ENCODE results near the gene KCNJ12. TPM values are rescaled to one million over a fixed set of nuclear protein-coding genes. Genes with fewer than 3 reads are reported as not detected.
"Not testable (repeated sequence)": the region's sequence is repeated elsewhere in the genome, so short reads cannot be mapped to it uniquely, and the experiment has no call there.

The KCNJ12 gene
- total and polyA plus RNA-seq, 9 donors, result 5.7 to 12.2 (median 9.2) TPM

DNA sequence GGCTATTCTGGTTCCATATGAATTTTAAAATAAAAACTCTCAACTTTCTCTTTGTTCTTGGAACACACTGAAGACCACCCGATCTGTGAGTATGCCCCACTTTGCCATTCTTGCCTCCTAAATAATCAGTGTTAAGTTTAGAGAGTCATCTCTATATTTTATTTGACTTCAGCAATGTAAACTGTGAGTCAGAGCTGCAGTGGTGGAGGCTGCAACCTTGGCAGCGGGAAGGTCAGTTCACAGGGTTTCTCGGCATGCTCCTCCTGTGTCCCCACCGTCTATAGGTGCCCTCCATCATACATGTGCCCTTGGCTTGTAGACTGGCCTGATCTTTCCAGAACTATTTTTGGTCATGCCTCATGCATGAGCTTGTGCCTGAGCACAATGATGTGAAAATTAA, 71.4 kb downstream of the KCNJ12 start:
- not testable (repeated sequence) for H3K4me3 ChIP-seq (ENCODE audit: low read length); H3K27ac ChIP-seq (ENCODE audit: low read length); H3K27me3 ChIP-seq (ENCODE audit: control insufficient read depth, insufficient read depth, low read length); H3K4me1 ChIP-seq (ENCODE audit: control insufficient read depth, insufficient read depth, low read length); H3K9me3 ChIP-seq (replicated peaks; ENCODE audit: control insufficient read depth, low read depth, low read length); H3K36me3 ChIP-seq (ENCODE audit: control insufficient read depth, insufficient read depth, low read length); DNase-seq
- WGBS (ENCODE audit: insufficient coverage), result no CpG with 5 or more reads among the region's 4 CpGs

- not testable (repeated sequence) for H3K27ac ChIP-seq (ENCODE audit: low read length); H3K27me3 ChIP-seq (ENCODE audit: control insufficient read depth, insufficient read depth, low read length); H3K4me3 ChIP-seq (ENCODE audit: low read length); H3K36me3 ChIP-seq (ENCODE audit: control insufficient read depth, insufficient read depth, low read length); H3K9me3 ChIP-seq (replicated peaks; ENCODE audit: control insufficient read depth, low read depth, low read length); DNase-seq
- peaks cover 11% of the 10 kb centered on the region for H3K4me1 ChIP-seq (ENCODE audit: control insufficient read depth, insufficient read depth, low read length)
- no CpG with 5 or more reads among the region's 3 CpGs for WGBS (ENCODE audit: insufficient coverage)
These were observed 73.7 kb downstream of the KCNJ12 start for GRCh38 chr17:21449891-21450290.

DNA sequence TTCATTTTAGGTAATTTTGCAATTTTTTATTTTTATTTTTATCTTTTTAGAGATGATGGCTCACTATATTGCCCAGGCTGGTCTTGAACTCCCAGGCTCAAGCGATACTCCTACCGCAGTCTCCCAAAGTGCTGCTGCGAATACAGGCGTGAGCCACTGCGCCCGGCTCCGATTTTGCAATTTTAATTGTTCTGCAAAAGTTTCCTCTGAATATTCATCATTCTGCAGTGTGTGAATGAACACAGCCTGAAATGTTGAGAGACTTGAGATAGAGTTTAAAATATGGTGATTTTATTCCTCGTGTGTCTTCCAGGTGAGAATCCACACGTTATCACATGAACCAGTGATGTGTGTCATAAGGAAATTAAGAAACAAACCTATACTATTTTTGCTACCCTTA, 75.8 kb downstream of the KCNJ12 start:
- no peak for DNase-seq
- Histone ChIP-seq H3K27ac (ENCODE audit: low read length) (no peak overlapping the region), H3K4me3 (ENCODE audit: low read length) (no peak overlapping the region), H3K36me3 (ENCODE audit: control insufficient read depth, insufficient read depth, low read length) (no peaks in the 10 kb centered on the region), H3K27me3 (ENCODE audit: control insufficient read depth, insufficient read depth, low read length) (peaks cover 2% of the 10 kb centered on the region), H3K9me3 (replicated peaks; ENCODE audit: control insufficient read depth, low read depth, low read length) (no peaks in the 10 kb centered on the region), H3K4me1 (ENCODE audit: control insufficient read depth, insufficient read depth, low read length) (peaks cover 11% of the 10 kb centered on the region)
- 95% methylated on average over 3 of the region's 9 CpGs for WGBS (ENCODE audit: insufficient coverage)

- Histone ChIP-seq H3K9me3 (replicated peaks; ENCODE audit: control insufficient read depth, low read depth, low read length) (no peaks in the 10 kb centered on the region), H3K27me3 (ENCODE audit: control insufficient read depth, insufficient read depth, low read length) (peaks cover 6% of the 10 kb centered on the region), H3K36me3 (ENCODE audit: control insufficient read depth, insufficient read depth, low read length) (no peaks in the 10 kb centered on the region), H3K27ac (ENCODE audit: low read length) (no peak overlapping the region), H3K4me3 (ENCODE audit: low read length) (peak overlapping the region; percentile 25), H3K4me1 (ENCODE audit: control insufficient read depth, insufficient read depth, low read length) (peaks cover 11% of the 10 kb centered on the region)
- WGBS (ENCODE audit: insufficient coverage), result 3% methylated on average over 41 of the region's 49 CpGs
- peak; percentile 91 for DNase-seq
These were observed 76.4 kb downstream of the KCNJ12 start for GRCh38 chr17:21452377-21453143.

- peaks cover 11% of the 10 kb centered on the region for H3K27me3 ChIP-seq (ENCODE audit: control insufficient read depth, insufficient read depth, low read length)
- H3K9me3 ChIP-seq (replicated peaks; ENCODE audit: control insufficient read depth, low read depth, low read length), result no peaks in the 10 kb centered on the region
- peaks cover 11% of the 10 kb centered on the region for H3K4me1 ChIP-seq (ENCODE audit: control insufficient read depth, insufficient read depth, low read length)
- 44% methylated on average over 10 of the region's 17 CpGs for WGBS (ENCODE audit: insufficient coverage)
- H3K36me3 ChIP-seq (ENCODE audit: control insufficient read depth, insufficient read depth, low read length), result no peaks in the 10 kb centered on the region
- H3K4me3 ChIP-seq (ENCODE audit: low read length), result no peak overlapping the region
- H3K27ac ChIP-seq (ENCODE audit: low read length), result no peak overlapping the region
- no peak for DNase-seq
These were observed 77.2 kb downstream of the KCNJ12 start for GRCh38 chr17:21453144-21453898.

GRCh38 chr17:21454006-21454405, 77.8 kb downstream of the KCNJ12 start:
- Histone ChIP-seq H3K27me3 (ENCODE audit: control insufficient read depth, insufficient read depth, low read length) (peaks cover 13% of the 10 kb centered on the region), H3K4me1 (ENCODE audit: control insufficient read depth, insufficient read depth, low read length) (peaks cover 11% of the 10 kb centered on the region)
- not testable (repeated sequence) for H3K4me3 ChIP-seq (ENCODE audit: low read length); H3K27ac ChIP-seq (ENCODE audit: low read length); H3K9me3 ChIP-seq (replicated peaks; ENCODE audit: control insufficient read depth, low read depth, low read length); H3K36me3 ChIP-seq (ENCODE audit: control insufficient read depth, insufficient read depth, low read length); DNase-seq
- 86% methylated on average over 4 of the region's 5 CpGs for WGBS (ENCODE audit: insufficient coverage)

DNA sequence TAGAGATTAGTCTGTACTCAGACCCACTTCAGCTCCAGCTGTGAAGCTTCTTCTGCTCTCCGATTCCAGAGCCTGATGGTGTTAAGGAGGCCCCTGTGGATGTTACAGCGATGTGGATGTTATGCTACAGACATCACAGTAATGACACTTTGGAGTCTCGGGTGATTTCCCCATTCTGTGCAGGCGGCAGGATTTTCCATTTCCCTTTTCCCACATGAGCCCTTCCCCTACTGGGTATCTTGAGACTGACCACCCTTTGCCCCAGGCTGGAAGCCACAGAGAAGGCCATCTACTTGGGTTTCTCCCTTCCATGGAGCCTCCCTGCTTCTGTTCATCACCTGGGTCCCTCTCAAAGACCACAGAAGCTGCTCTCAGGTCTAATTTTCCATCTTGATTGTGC, 78.3 kb downstream of the KCNJ12 start:
- H3K9me3 ChIP-seq (replicated peaks; ENCODE audit: control insufficient read depth, low read depth, low read length), result no peaks in the 10 kb centered on the region
- H3K27me3 ChIP-seq (ENCODE audit: control insufficient read depth, insufficient read depth, low read length), result peaks cover 13% of the 10 kb centered on the region
- no peaks in the 10 kb centered on the region for H3K36me3 ChIP-seq (ENCODE audit: control insufficient read depth, insufficient read depth, low read length)
- H3K27ac ChIP-seq (ENCODE audit: low read length), result no peak overlapping the region
- no peak for DNase-seq
- H3K4me1 ChIP-seq (ENCODE audit: control insufficient read depth, insufficient read depth, low read length), result peaks cover 11% of the 10 kb centered on the region
- no peak overlapping the region for H3K4me3 ChIP-seq (ENCODE audit: low read length)
- 41% methylated on average over 3 of the region's 4 CpGs for WGBS (ENCODE audit: insufficient coverage)

DNA sequence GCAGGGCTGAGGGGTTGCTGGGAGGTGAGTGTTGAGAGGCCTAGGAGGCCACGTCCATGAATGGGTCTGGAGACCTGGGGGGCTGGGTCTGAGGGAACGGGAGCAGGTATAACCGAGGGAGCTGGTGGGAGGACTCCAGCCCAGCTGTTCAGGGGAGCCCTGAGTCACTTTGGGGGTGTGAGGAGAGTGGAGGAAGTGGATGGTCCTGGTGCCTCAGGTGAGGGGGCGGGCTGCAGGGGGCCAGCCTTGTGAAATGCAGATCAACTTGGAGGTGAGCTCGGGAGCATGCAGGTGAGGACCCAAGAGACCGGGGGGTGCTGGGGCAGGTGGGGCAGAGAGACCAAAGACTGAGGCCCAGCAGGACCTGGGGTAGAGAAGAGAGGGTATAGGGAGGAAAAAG, 79.6 kb downstream of the KCNJ12 start:
- 77% methylated on average over 6 of the region's 6 CpGs for WGBS (ENCODE audit: insufficient coverage)
- no peak overlapping the region for H3K4me3 ChIP-seq (ENCODE audit: low read length)
- H3K36me3 ChIP-seq (ENCODE audit: control insufficient read depth, insufficient read depth, low read length), result no peaks in the 10 kb centered on the region
- H3K9me3 ChIP-seq (replicated peaks; ENCODE audit: control insufficient read depth, low read depth, low read length), result no peaks in the 10 kb centered on the region
- DNase-seq, result no peak
- no peak overlapping the region for H3K27ac ChIP-seq (ENCODE audit: low read length)
- H3K4me1 ChIP-seq (ENCODE audit: control insufficient read depth, insufficient read depth, low read length), result peaks cover 11% of the 10 kb centered on the region
- peaks cover 13% of the 10 kb centered on the region for H3K27me3 ChIP-seq (ENCODE audit: control insufficient read depth, insufficient read depth, low read length)

DNA sequence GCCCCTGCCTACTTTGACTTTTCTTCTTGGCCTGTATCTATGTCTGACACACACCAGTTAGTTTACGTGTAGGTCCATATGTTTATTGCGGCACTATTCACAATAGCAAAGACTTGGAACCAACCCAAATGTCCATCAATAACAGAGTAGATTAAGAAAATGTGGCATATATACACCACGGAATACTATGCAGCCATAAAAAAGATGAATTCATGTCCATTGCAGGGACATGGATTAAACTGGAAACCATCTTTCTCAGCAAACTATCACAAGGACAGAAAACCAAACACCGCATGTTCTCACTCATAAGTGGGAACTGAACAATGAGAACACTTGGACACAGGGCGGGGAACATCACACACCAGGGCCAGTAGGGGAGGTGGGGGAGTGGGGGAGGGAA, 80.3 kb downstream of the KCNJ12 start:
- H3K4me3 ChIP-seq (ENCODE audit: low read length); H3K36me3 ChIP-seq (ENCODE audit: control insufficient read depth, insufficient read depth, low read length); DNase-seq; H3K27ac ChIP-seq (ENCODE audit: low read length); H3K9me3 ChIP-seq (replicated peaks; ENCODE audit: control insufficient read depth, low read depth, low read length): not testable (repeated sequence)
- H3K27me3 ChIP-seq (ENCODE audit: control insufficient read depth, insufficient read depth, low read length), result peaks cover 13% of the 10 kb centered on the region
- no CpG with 5 or more reads among the region's 5 CpGs for WGBS (ENCODE audit: insufficient coverage)
- H3K4me1 ChIP-seq (ENCODE audit: control insufficient read depth, insufficient read depth, low read length), result peaks cover 11% of the 10 kb centered on the region
